Measurements from ENCODE around the gene TRAF2. TPM values are rescaled to one million over a fixed set of nuclear protein-coding genes. Genes with fewer than 3 reads are reported as not detected.

Gene TRAF2
- total and polyA plus RNA-seq, 2 donors (not counting 1 experiment from before 2014, with no cell fraction given) = 25.5 to 54.5 TPM

GRCh38 chr9:136957461-136957860 is 71.1 kb downstream of the TRAF2 start:
- Mint-ChIP-seq H3K9me3 (ENCODE audit: insufficient read depth) (no peaks in the 10 kb centered on the region), H3K4me3 (no peak overlapping the region), H3K27me3 (no peaks in the 10 kb centered on the region), H3K4me1 (no peaks in the 10 kb centered on the region), H3K27ac (no peak overlapping the region)
- ATAC-seq (ENCODE audit: low read depth) (no peak), DNase-seq (no peak)
- intact Hi-C loops (cut with micrococcal nuclease) = no loop called here
- POLR2A ChIA-PET = no interaction called here
- no peaks in the 10 kb centered on the region for H4K20me1 ChIP-seq (ENCODE audit: control insufficient read depth, insufficient read depth, low read length, poor library complexity, severe bottlenecking)
- CTCF ChIA-PET = no interaction called here
- H3K4me2 ChIP-seq (replicated peaks; ENCODE audit: low read depth, low read length, poor library complexity, severe bottlenecking) = no peak overlapping the region
- H3K27ac ChIP-seq (ENCODE audit: low read length in 2 of 2) = no peak overlapping the region
- 100% methylated on average over 1 of the region's 1 CpG for WGBS (ENCODE audit: insufficient coverage)
- H2AFZ ChIP-seq (ENCODE audit: insufficient read depth, low read depth, low read length, poor library complexity, severe bottlenecking) = no peak overlapping the region
- H3K4me1 ChIP-seq (ENCODE audit: control insufficient read depth in 2 of 2, insufficient read depth in 2 of 2, low read length in 2 of 2) = no peaks in the 10 kb centered on the region
- no peaks in the 10 kb centered on the region for H3K79me2 ChIP-seq (ENCODE audit: control insufficient read depth, insufficient read depth, low read length)
- H3K4me3 ChIP-seq (ENCODE audit: control extremely low read depth in 1 of 5, extremely low read depth in 1 of 5, insufficient read depth in 1 of 5, low read depth in 2 of 5, low read length in 4 of 5) = no peak overlapping the region
- peaks cover 0 to 2% (median 0%) of the 10 kb centered on the region in 3 donors for H3K9me3 ChIP-seq (ENCODE audit: control extremely low read depth in 1 of 3, control insufficient read depth in 2 of 3, insufficient read depth in 1 of 3, low read length in 2 of 3)
- no peak overlapping the region for H3K9ac ChIP-seq (ENCODE audit: low read length)
- H3K36me3 ChIP-seq (replicated peaks in 1 of 2; ENCODE audit: control extremely low read depth in 1 of 2, control insufficient read depth in 1 of 2, extremely low read depth in 1 of 2, insufficient read depth in 2 of 2, low read length in 1 of 2) = no peaks in the 10 kb centered on the region
- no peak for TF ChIP-seq CTCF (IDR thresholded peaks at IDR 0.05)
- TF ChIP-seq EZH2 (IDR thresholded peaks at IDR 0.05; ENCODE audit: borderline replicate concordance, insufficient read depth, low read depth, low read length, poor library complexity, severe bottlenecking) = no peak
- peaks cover 0 to 6% (median under 1%) of the 10 kb centered on the region in 4 experiments for H3K27me3 ChIP-seq (replicated peaks in 1 of 4; ENCODE audit: control extremely low read depth in 1 of 4, control insufficient read depth in 3 of 4, insufficient read depth in 4 of 4, low read length in 3 of 4)

GRCh38 chr9:136957901-136958300 is 71.6 kb downstream of the TRAF2 start:
- no peaks in the 10 kb centered on the region for H3K4me1 Mint-ChIP-seq

More at GRCh38 chr9:136957901-136958300, 71.6 kb downstream of the TRAF2 start:
- H4K20me1 ChIP-seq (ENCODE audit: control insufficient read depth, insufficient read depth, low read length, poor library complexity, severe bottlenecking) = no peaks in the 10 kb centered on the region
- no peaks in the 10 kb centered on the region for H3K36me3 ChIP-seq (replicated peaks in 1 of 2; ENCODE audit: control extremely low read depth in 1 of 2, control insufficient read depth in 1 of 2, extremely low read depth in 1 of 2, insufficient read depth in 2 of 2, low read length in 1 of 2)
- peaks cover 0 to 6% (median under 1%) of the 10 kb centered on the region in 4 experiments for H3K27me3 ChIP-seq (replicated peaks in 1 of 4; ENCODE audit: control extremely low read depth in 1 of 4, control insufficient read depth in 3 of 4, insufficient read depth in 4 of 4, low read length in 3 of 4)
- no peak overlapping the region for H3K4me3 ChIP-seq (ENCODE audit: control extremely low read depth in 1 of 5, extremely low read depth in 1 of 5, insufficient read depth in 1 of 5, low read depth in 2 of 5, low read length in 4 of 5)
- H3K4me2 ChIP-seq (replicated peaks; ENCODE audit: low read depth, low read length, poor library complexity, severe bottlenecking) = no peak overlapping the region
- H2AFZ ChIP-seq (ENCODE audit: insufficient read depth, low read depth, low read length, poor library complexity, severe bottlenecking) = no peak overlapping the region
- no peak overlapping the region for H3K9ac ChIP-seq (ENCODE audit: low read length)
- Mint-ChIP-seq H3K4me3 (no peak overlapping the region), H3K9me3 (ENCODE audit: insufficient read depth) (no peaks in the 10 kb centered on the region), H3K27me3 (no peaks in the 10 kb centered on the region), H3K27ac (no peak overlapping the region)
- TF ChIP-seq EZH2 (IDR thresholded peaks at IDR 0.05; ENCODE audit: borderline replicate concordance, insufficient read depth, low read depth, low read length, poor library complexity, severe bottlenecking) = no peak
- no peak for TF ChIP-seq CTCF (IDR thresholded peaks at IDR 0.05)
- ATAC-seq (ENCODE audit: low read depth) (no peak), DNase-seq (no peak)
- intact Hi-C loops (cut with micrococcal nuclease) = no loop called here
- H3K4me1 ChIP-seq (ENCODE audit: control insufficient read depth in 2 of 2, insufficient read depth in 2 of 2, low read length in 2 of 2) = no peaks in the 10 kb centered on the region
- no peak overlapping the region for H3K27ac ChIP-seq (ENCODE audit: low read length in 2 of 2)
- 89% methylated on average over 5 of the region's 6 CpGs for WGBS (ENCODE audit: insufficient coverage)
- H3K9me3 ChIP-seq (ENCODE audit: control extremely low read depth in 1 of 3, control insufficient read depth in 2 of 3, insufficient read depth in 1 of 3, low read length in 2 of 3) = peaks cover 0 to 2% (median 0%) of the 10 kb centered on the region in 3 donors
- ChIA-PET POLR2A (no interaction called here), CTCF (no interaction called here)
- H3K79me2 ChIP-seq (ENCODE audit: control insufficient read depth, insufficient read depth, low read length) = no peaks in the 10 kb centered on the region
